Uterus (tissue), 4 donors: ENCODE data around the gene REV3L. TPM values are rescaled to one million over a fixed set of nuclear protein-coding genes. Genes with fewer than 3 reads are reported as not detected.
"Not testable (repeated sequence)": the region's sequence is repeated elsewhere in the genome, so short reads cannot be mapped to it uniquely, and the experiment has no call there.

Source experiments
- DNase-seq, 2 donors: peaks; one replicate each; pipeline ENCODE4 v3.0.0-alpha.2; 2019 to 2020
- H3K27ac ChIP-seq, 2 donors: fragments of 200-600 bp; sonication (generic); 1 replicate in 1 of 2; 2 replicates in 1 of 2; pipeline ENCODE4 v1.5.1; 2016 to 2018
- H3K27me3 ChIP-seq, 2 donors: fragments of 200-600 bp; sonication (generic); one replicate each; pipeline ENCODE4 v1.5.1; 2018 to 2019; ENCODE audit warnings: control low read depth in 1 of 2
- H3K36me3 ChIP-seq, 2 donors: fragments of 200-600 bp; sonication (generic); one replicate each; pipeline ENCODE4 v1.5.1; 2019; ENCODE audit warnings: control low read depth in 1 of 2
- H3K4me1 ChIP-seq, 2 donors: fragments of 200-600 bp; sonication (generic); one replicate each; pipeline ENCODE4 v1.5.1; 2018 to 2019; ENCODE audit warnings: control low read depth in 1 of 2
- H3K4me3 ChIP-seq, 2 donors: fragments of 200-600 bp; sonication (generic); 1 replicate in 1 of 2; 2 replicates in 1 of 2; pipeline ENCODE4 v1.5.1; 2018 to 2019; ENCODE audit warnings: mild to moderate bottlenecking in 1 of 2
- H3K9me3 ChIP-seq, 2 donors: fragments of 200-600 bp; sonication (generic); one replicate each; pipeline ENCODE4 v1.5.1; 2019; ENCODE audit warnings: control low read depth in 1 of 2
- CTCF ChIP-seq, 4 experiments: fragments of 200-600 bp in 2 of 4; fragments of 450-650 bp in 2 of 4; sonication (generic) in 2 of 4; IDR thresholded peaks; one replicate each; pipeline ENCODE4 v1.5.1; 2016 to 2019; ENCODE audit warnings: antibody characterized with exemption in 4 of 4, mild to moderate bottlenecking in 2 of 4, moderate library complexity in 1 of 4
- POLR2A ChIP-seq, 2 donors: fragments of 450-650 bp; IDR thresholded peaks; one replicate each; pipeline ENCODE4 v1.6.1; 2016; ENCODE audit warnings: antibody characterized with exemption in 2 of 2, mild to moderate bottlenecking in 1 of 2, moderate library complexity in 1 of 2
- intact Hi-C: fragments of 100-400 bp; cut with DNase I; formaldehyde crosslinking; loops from one replicate; pipeline ENCODE4 v1.15.1; 2023; ENCODE audit warnings: low total_unique reads
- total RNA-seq, 4 donors: library from RNA; depleted of rRNA in 3 of 4; stranded (reverse); fragments of >200 nt in 3 of 4; gene quantifications; one replicate each; pipeline versions ENCODE4 v1.1.0 to v1.2.4, GENCODE V29; 2014 to 2023
- donor health status: DM: yes; HTN: yes; CAD: no.

REV3L gene
- total RNA-seq, 4 donors from 2014 or later, result 67.9 to 318 (median 127) TPM

- intact Hi-C loops, result loop anchor here (5.0 kb wide), 2 partner anchors 125 to 200 kb away; partner anchors contain the start of gene TRAF3IP2
- no peaks in the 10 kb centered on the region for H3K27me3 ChIP-seq
- H3K4me1 ChIP-seq, result peaks cover 0 to 19% of the 10 kb centered on the region in 2 donors
- no peaks in the 10 kb centered on the region for H3K36me3 ChIP-seq
- DNase-seq, result no peak
- H3K4me3 ChIP-seq, result peak overlapping the region; percentile 76 to 86
- H3K9me3 ChIP-seq, result no peaks in the 10 kb centered on the region
- no peak for TF ChIP-seq CTCF (IDR thresholded peaks at IDR 0.05)
- no peak for TF ChIP-seq POLR2A (IDR thresholded peaks at IDR 0.05)
- peak overlapping the region; percentile 99 to 100 for H3K27ac ChIP-seq
These were observed 1.2 kb downstream of the REV3L start for GRCh38 chr6:111481836-111482187.

- H3K27ac ChIP-seq, result peak overlapping the region; percentile 99 to 100
- no peak for DNase-seq
- peak overlapping the region; percentile 76 to 86 for H3K4me3 ChIP-seq
- TF ChIP-seq CTCF (IDR thresholded peaks at IDR 0.05) (peak in 1 of 4 experiments; percentile 4), POLR2A (IDR thresholded peaks at IDR 0.05) (peak in 1 of 2 donors; percentile 37)
- no peaks in the 10 kb centered on the region for H3K36me3 ChIP-seq
- H3K9me3 ChIP-seq, result no peaks in the 10 kb centered on the region
- H3K27me3 ChIP-seq, result no peaks in the 10 kb centered on the region
- intact Hi-C loops, result loop anchor here (5.0 kb wide), 2 partner anchors 126 to 201 kb away; partner anchors contain the start of gene TRAF3IP2
- peaks cover 0 to 19% of the 10 kb centered on the region in 2 donors for H3K4me1 ChIP-seq
These were observed 1.8 kb downstream of the REV3L start for GRCh38 chr6:111480988-111481822.

GRCh38 chr6:111478749-111479148, 4.3 kb downstream of the REV3L start:
- Histone ChIP-seq H3K4me1 (peaks cover 0 to 12% of the 10 kb centered on the region in 2 donors), H3K27ac (peak overlapping the region; percentile 99 to 100), H3K4me3 (peak overlapping the region in 1 of 2 donors; percentile 86), H3K36me3 (no peaks in the 10 kb centered on the region), H3K9me3 (no peaks in the 10 kb centered on the region), H3K27me3 (no peaks in the 10 kb centered on the region)
- no peak for DNase-seq
- intact Hi-C loops, result no loop called here
- TF ChIP-seq CTCF (IDR thresholded peaks at IDR 0.05) (peak; percentile 39 to 48 (median 46)), POLR2A (IDR thresholded peaks at IDR 0.05) (peak in 1 of 2 donors; percentile 31)

GRCh38 chr6:111478064-111478476, 4.9 kb downstream of the REV3L start:
- no peaks in the 10 kb centered on the region for H3K9me3 ChIP-seq
- H3K27ac ChIP-seq, result peak overlapping the region; percentile 99 to 100
- intact Hi-C loops, result no loop called here
- peaks cover 0 to 12% of the 10 kb centered on the region in 2 donors for H3K4me1 ChIP-seq
- no peak for DNase-seq
- H3K27me3 ChIP-seq, result no peaks in the 10 kb centered on the region
- H3K4me3 ChIP-seq, result no peak overlapping the region
- no peak for TF ChIP-seq POLR2A (IDR thresholded peaks at IDR 0.05)
- TF ChIP-seq CTCF (IDR thresholded peaks at IDR 0.05), result no peak
- no peaks in the 10 kb centered on the region for H3K36me3 ChIP-seq

- Histone ChIP-seq H3K27ac (peak overlapping the region; percentile 99 to 100), H3K27me3 (no peaks in the 10 kb centered on the region), H3K36me3 (no peaks in the 10 kb centered on the region), H3K4me3 (no peak overlapping the region), H3K4me1 (peaks cover 0 to 12% of the 10 kb centered on the region in 2 donors), H3K9me3 (no peaks in the 10 kb centered on the region)
- intact Hi-C loops, result no loop called here
- DNase-seq, result no peak
- TF ChIP-seq POLR2A (IDR thresholded peaks at IDR 0.05) (no peak), CTCF (IDR thresholded peaks at IDR 0.05) (no peak)
These were observed 5.5 kb downstream of the REV3L start for GRCh38 chr6:111477481-111477938.

GRCh38 chr6:111476061-111476460, 7.0 kb downstream of the REV3L start:
- H3K27me3 ChIP-seq, intact Hi-C loops, H3K9me3 ChIP-seq, H3K36me3 ChIP-seq, DNase-seq, H3K4me3 ChIP-seq: not testable (repeated sequence)
- peak overlapping the region in 1 of 2 donors; percentile 42 for H3K27ac ChIP-seq
- peaks cover 0 to 12% of the 10 kb centered on the region in 2 donors for H3K4me1 ChIP-seq
